GM12874 (cell line): ENCODE data around the gene OLFM1.

Experiments
- TF ChIP-seq, protein P1 (sequence below): IDR thresholded peaks from 2 replicates; pipeline ENCODE4 v1.5.1; 2011; ENCODE audit warnings: low read depth, mild to moderate bottlenecking, control low read depth, low read length, moderate library complexity; ENCODE audit not compliant: insufficient read depth

The OLFM1 gene

DNA sequence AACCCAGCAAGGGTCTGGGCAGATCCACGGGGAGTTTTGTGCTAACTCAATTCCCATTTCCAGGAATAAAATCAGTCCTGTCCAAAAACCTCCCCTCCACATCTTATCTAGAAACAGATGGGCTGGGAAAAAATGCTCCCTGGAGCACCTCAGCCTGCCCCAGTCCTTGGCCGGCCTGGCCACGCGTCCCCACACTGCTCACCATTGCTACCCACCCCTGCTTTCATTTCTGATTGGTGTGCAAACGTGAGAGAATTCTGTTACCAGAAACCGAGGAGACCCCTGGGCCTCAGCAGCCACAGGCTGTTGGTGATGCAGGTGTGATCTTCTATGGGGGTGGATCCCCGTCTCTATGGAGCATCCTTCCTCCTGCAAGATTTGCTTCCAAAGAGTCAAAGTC lies 38.0 kb upstream of the OLFM1 start:
- TF ChIP-seq, protein P1, sequence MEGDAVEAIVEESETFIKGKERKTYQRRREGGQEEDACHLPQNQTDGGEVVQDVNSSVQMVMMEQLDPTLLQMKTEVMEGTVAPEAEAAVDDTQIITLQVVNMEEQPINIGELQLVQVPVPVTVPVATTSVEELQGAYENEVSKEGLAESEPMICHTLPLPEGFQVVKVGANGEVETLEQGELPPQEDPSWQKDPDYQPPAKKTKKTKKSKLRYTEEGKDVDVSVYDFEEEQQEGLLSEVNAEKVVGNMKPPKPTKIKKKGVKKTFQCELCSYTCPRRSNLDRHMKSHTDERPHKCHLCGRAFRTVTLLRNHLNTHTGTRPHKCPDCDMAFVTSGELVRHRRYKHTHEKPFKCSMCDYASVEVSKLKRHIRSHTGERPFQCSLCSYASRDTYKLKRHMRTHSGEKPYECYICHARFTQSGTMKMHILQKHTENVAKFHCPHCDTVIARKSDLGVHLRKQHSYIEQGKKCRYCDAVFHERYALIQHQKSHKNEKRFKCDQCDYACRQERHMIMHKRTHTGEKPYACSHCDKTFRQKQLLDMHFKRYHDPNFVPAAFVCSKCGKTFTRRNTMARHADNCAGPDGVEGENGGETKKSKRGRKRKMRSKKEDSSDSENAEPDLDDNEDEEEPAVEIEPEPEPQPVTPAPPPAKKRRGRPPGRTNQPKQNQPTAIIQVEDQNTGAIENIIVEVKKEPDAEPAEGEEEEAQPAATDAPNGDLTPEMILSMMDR, result no peak

DNA sequence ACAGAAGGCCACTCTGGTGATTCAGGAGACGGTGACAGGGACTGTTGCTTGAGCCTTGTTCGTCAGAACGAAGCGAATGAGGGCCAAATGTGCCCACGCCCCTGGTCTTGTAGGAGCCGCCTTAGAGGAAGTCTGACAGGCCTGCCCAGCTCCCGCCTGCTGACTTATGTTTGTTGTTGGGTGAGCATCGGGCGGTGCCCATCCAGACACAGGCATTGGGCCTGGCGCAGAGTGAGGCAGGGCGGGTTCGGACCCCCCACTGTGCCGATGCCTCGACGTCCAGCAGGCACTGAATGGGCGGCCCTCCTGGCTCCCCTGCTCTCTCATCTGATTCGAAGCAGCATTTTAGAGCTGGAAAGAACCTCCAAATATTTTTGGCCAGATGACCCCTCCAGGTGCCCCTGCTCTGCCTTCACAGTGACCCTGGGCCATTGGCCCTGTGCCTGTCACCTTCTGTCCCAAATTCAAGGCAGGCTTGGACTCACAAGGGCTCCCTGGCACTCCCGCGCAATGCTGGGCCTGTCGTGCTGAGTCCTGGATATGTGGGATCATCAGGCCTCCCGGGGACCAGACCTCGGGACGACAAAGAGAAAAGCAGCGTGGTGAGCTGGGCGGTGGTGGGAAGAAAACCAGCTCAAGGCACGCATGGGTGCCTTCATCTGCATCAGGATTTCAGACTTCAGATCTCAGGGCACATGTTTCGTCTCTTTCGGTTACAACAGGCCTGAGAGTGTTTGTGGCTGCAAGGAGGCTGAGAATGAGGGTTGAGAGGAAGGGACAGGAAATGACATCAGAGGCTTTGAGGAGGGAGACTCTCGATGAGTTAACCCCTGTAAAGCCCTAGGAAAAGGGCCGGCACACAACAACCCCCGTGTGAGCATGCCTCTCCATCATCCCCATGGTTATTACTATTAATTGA lies 37.1 kb upstream of the OLFM1 start:
- TF ChIP-seq, protein P1, result no peak

DNA sequence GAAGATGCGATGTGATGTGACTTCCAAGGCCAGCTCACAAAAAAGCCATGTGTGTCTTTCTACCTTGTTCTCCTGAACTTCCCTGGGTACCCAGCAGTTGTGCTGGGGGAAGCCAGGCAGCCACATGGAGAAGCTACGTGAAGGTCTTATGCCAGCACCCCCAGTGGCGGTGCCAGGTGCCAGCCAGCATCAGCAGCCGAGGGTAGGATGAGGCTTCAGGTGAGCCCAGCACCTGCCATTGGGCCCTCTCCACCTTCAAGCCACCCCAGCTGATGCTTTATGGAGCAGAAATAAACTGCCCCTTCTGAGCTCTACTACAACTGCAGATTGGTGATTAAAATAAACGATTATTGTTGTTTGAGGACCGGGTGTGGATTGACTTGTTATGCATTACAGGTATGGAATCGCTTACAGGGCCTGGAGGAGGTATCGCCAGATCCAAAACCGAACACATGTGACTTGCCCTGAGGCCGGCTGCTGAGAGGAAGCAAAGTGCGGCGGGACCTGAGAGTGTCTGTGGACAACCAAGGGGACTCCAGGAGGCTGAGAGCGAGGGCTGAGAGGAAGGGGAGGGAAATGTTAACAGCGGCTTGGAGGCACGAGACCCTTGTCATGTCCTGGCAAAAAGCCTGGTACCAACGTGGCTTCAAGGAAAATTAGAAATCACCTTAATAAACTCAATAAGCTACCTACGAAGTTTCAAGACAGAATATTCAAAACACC lies 36.0 kb upstream of the OLFM1 start:
- TF ChIP-seq, protein P1, result no peak

DNA sequence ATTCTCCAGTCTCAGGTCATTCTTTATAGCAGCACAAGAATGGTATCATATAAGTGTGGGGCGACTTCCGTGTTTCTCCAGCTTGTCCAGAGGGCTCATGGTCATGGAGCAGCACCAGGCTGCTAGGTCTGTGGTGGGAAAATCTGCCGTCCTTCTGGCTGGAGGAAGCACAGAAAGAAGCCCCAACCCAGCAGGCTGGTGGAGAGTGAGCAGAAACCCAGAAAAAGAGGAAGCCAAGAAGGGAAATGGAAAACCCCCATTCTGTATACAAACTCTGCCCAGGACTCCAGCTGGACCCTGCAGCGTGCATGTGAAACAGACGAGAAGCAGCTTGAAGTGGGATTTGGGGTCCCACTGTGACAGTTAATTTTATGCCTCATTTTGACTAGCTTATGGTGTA lies 34.3 kb upstream of the OLFM1 start:
- TF ChIP-seq, protein P1, result no peak

DNA sequence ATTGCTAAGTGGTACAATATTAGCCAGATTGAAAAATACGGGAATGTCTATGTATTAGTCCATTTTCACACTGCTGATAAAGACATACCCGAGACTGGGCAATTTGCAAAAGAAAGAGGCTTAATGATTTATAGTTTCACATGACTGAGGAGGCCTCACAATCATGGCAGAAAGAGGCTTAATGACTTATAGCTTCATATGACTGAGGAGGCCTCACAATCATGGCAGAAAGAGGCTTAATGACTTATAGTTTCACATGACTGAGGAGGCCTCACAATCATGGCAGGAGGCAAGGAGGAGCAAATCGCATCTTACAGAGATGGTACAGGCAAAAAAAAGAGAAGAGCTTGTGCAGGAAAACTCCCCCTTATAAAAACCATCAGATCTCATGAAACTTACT lies 32.3 kb upstream of the OLFM1 start:
- TF ChIP-seq, protein P1, result no peak

DNA sequence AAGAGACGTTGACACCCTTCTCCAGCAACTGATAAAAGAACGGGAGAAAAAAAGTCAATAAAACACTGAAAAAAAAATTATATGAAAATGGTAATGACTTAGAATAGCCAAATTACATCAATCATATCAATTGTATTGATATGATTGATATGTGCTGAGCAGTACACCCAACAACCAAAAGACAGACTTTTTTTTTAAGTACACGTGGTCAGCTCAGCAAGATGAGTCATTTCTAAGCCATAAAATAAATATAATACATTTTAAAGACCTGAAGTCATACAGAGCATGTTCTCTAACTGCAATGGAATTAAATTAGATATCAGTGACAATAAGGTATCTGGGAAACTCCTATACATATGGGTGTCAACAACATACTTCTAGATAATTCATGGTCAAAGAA lies 30.9 kb upstream of the OLFM1 start:
- TF ChIP-seq, protein P1, result no peak

DNA sequence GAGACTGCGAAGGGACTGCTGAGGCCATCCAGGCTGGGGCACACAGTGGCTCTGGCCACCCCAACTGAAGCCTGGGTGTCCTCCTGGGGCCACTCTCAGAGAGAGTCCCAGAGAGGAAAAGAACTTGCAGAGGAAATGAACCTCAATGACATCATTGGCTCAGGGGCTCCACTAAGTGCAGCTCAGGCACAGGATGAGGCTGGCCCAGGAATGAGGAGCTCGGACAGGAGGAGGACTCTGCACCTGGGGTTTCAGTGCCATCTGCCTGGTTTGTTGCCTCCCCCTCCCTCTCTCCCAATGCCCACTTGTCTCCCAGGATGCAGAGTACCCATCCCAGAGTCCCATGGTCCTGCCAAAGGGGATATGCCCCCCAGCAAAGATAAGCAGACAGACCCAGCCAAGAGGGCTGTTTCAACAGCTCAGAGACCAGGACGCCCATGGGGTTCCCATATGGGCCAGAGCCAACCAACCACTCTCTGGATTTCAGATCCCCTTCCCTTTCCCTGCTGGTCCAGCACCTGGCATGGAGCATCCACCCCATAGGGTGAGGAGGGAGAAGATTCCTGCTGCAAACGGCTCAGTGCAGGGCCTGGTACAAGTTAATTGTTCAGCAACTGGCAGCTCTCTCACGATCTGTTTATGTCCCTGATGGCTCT lies 26.9 kb upstream of the OLFM1 start:
- TF ChIP-seq, protein P1, result no peak
